ENCODE measurements around the gene PRDM16. TPM values are rescaled to one million over a fixed set of nuclear protein-coding genes. Genes with fewer than 3 reads are reported as not detected.

Gene PRDM16
- total RNA-seq, 1 experiment from 2014 or later, result 0.09 TPM

- intact Hi-C loops (cut with micrococcal nuclease; ENCODE audit: unreplicated experiment), result no loop called here
- CTCF ChIA-PET, result no interaction called here
- no peak for DNase-seq
- TF ChIP-seq, protein P1, sequence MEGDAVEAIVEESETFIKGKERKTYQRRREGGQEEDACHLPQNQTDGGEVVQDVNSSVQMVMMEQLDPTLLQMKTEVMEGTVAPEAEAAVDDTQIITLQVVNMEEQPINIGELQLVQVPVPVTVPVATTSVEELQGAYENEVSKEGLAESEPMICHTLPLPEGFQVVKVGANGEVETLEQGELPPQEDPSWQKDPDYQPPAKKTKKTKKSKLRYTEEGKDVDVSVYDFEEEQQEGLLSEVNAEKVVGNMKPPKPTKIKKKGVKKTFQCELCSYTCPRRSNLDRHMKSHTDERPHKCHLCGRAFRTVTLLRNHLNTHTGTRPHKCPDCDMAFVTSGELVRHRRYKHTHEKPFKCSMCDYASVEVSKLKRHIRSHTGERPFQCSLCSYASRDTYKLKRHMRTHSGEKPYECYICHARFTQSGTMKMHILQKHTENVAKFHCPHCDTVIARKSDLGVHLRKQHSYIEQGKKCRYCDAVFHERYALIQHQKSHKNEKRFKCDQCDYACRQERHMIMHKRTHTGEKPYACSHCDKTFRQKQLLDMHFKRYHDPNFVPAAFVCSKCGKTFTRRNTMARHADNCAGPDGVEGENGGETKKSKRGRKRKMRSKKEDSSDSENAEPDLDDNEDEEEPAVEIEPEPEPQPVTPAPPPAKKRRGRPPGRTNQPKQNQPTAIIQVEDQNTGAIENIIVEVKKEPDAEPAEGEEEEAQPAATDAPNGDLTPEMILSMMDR (IDR thresholded peaks at IDR 0.05; ENCODE audit: unreplicated experiment), result no peak
- Mint-ChIP-seq H3K4me3 (ENCODE audit: low read depth, unreplicated experiment) (no peak overlapping the region), H3K4me1 (ENCODE audit: low read depth, unreplicated experiment) (no peaks in the 10 kb centered on the region), H3K27ac (ENCODE audit: unreplicated experiment) (no peak overlapping the region), H3K9me3 (ENCODE audit: low read depth, unreplicated experiment) (no peaks in the 10 kb centered on the region), H3K27me3 (ENCODE audit: unreplicated experiment) (peaks cover 32% of the 10 kb centered on the region), H3K36me3 (ENCODE audit: insufficient read depth, unreplicated experiment) (no peaks in the 10 kb centered on the region)
- no TSS peak for BruUV-seq (replicated peaks)
Measured at GRCh38 chr1:3304246-3304645, 235.2 kb downstream of the PRDM16 start.

DNA sequence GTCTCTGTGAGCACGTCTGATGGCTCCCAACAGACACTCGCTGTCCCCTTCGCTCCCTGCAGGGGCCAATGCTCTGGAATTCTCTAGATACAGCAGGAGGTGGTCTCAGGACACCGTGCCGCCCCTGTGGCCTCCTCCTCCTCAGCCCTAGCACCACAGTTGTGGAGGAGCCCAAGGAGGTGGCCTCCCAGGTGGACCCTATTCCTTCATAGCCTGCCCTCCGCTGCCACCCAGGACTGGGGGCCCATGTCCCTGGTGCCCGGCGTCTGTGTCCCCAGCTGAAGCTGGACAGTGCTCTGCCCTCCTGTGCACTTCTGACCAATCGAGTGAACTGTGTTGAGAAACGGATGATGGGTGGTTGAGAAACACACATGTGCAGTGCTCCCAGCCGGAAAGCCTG is 235.7 kb downstream of the PRDM16 start:
- intact Hi-C loops (cut with micrococcal nuclease; ENCODE audit: unreplicated experiment), result no loop called here
- Mint-ChIP-seq H3K9me3 (ENCODE audit: low read depth, unreplicated experiment) (no peaks in the 10 kb centered on the region), H3K27me3 (ENCODE audit: unreplicated experiment) (peaks cover 34% of the 10 kb centered on the region), H3K4me1 (ENCODE audit: low read depth, unreplicated experiment) (no peaks in the 10 kb centered on the region), H3K36me3 (ENCODE audit: insufficient read depth, unreplicated experiment) (no peaks in the 10 kb centered on the region), H3K4me3 (ENCODE audit: low read depth, unreplicated experiment) (no peak overlapping the region), H3K27ac (ENCODE audit: unreplicated experiment) (no peak overlapping the region)
- TF ChIP-seq, protein P1 (IDR thresholded peaks at IDR 0.05; ENCODE audit: unreplicated experiment), result no peak
- no peak for DNase-seq
- CTCF ChIA-PET, result no interaction called here
- no TSS peak for BruUV-seq (replicated peaks)

DNA sequence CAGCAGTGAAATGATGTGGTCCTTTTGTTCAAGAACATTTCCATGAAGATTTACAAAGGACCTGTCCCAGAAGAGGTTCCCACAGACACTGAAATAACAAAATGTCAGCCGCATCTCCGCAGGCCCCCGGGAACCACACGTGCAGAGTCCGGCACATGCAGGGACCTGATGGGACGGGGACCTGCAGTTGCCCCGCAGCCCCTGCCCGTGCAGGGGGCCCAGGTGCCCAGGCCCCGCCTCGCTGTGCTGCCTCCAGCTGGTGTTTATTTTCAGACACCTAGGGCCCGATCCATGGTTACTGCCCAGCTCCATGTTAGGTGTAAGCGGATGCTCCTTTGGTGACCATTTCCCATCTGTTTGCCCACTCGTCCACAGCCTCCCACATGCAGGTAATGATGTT is 236.2 kb downstream of the PRDM16 start:
- DNase-seq, result no peak
- no TSS peak for BruUV-seq (replicated peaks)
- H3K9me3 Mint-ChIP-seq (ENCODE audit: low read depth, unreplicated experiment), result no peaks in the 10 kb centered on the region
- intact Hi-C loops (cut with micrococcal nuclease; ENCODE audit: unreplicated experiment), result no loop called here
- H3K27me3 Mint-ChIP-seq (ENCODE audit: unreplicated experiment), result peaks cover 38% of the 10 kb centered on the region
- H3K27ac Mint-ChIP-seq (ENCODE audit: unreplicated experiment), result no peak overlapping the region
- H3K4me3 Mint-ChIP-seq (ENCODE audit: low read depth, unreplicated experiment), result no peak overlapping the region
- H3K36me3 Mint-ChIP-seq (ENCODE audit: insufficient read depth, unreplicated experiment), result no peaks in the 10 kb centered on the region
- TF ChIP-seq, protein P1 (IDR thresholded peaks at IDR 0.05; ENCODE audit: unreplicated experiment), result no peak
- H3K4me1 Mint-ChIP-seq (ENCODE audit: low read depth, unreplicated experiment), result no peaks in the 10 kb centered on the region
- CTCF ChIA-PET, result no interaction called here

DNA sequence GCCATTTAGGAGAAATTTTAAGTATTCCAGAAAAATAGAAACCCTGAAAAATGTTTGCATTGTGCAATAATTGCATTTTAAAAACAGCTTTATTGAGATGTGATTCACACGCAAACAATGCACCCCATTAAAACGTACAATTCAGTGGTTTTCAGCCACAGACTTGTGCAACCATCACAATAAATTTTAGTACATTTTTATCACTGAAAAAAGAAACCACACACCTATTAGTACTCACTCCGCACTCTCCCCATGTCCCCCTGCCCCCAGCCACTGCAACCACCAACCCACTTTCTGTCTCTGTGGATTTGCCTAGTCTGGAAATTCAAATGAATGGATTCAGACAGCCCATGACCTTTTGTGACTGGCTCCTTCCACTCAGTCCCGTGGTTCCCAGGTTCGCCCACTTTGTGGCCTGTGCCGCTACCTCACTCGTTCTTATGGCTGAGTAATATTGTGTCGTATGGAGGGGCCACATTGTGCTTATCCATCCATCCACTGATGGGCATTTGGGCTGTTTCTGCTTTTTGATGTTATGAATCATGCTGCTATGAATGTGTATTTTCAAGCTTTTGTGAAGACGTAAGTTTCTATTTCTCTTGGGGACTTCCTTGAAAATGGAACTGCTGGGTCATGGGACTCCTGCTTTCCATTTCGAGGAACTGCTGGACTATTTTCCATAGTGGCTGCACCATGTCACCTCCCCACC is 237.7 kb downstream of the PRDM16 start:
- no peaks in the 10 kb centered on the region for H3K9me3 Mint-ChIP-seq (ENCODE audit: low read depth, unreplicated experiment)
- H3K4me3 Mint-ChIP-seq (ENCODE audit: low read depth, unreplicated experiment), result no peak overlapping the region
- H3K27me3 Mint-ChIP-seq (ENCODE audit: unreplicated experiment), result peaks cover 48% of the 10 kb centered on the region
- CTCF ChIA-PET, result no interaction called here
- DNase-seq, result no peak
- no TSS peak for BruUV-seq (replicated peaks)
- intact Hi-C loops (cut with micrococcal nuclease; ENCODE audit: unreplicated experiment), result no loop called here
- H3K4me1 Mint-ChIP-seq (ENCODE audit: low read depth, unreplicated experiment), result no peaks in the 10 kb centered on the region
- H3K27ac Mint-ChIP-seq (ENCODE audit: unreplicated experiment), result no peak overlapping the region
- TF ChIP-seq, protein P1 (IDR thresholded peaks at IDR 0.05; ENCODE audit: unreplicated experiment), result no peak
- H3K36me3 Mint-ChIP-seq (ENCODE audit: insufficient read depth, unreplicated experiment), result no peaks in the 10 kb centered on the region
